GM10248 (cell line): ENCODE results near the gene MYG1.
"Not testable (repeated sequence)": the region's sequence is repeated elsewhere in the genome, so short reads cannot be mapped to it uniquely, and the experiment has no call there.

Source experiments
- CTCF ChIA-PET: fragments of 300-600 bp; sonication (Branson Sonifier 250); formaldehyde crosslinking; extraction: SDS; loops from one replicate; lab custom pipeline; 2021; ENCODE audit warnings: antibody characterized with exemption; lab: Yijun Ruan, JAX
- POLR2A ChIA-PET: fragments of 350-650 bp; sonication (Branson Sonifier 250); formaldehyde crosslinking; extraction: SDS; loops from one replicate; lab custom pipeline; 2020; ENCODE audit warnings: antibody characterized with exemption; lab: Yijun Ruan, JAX
- DNase-seq: peaks from one replicate; pipeline ENCODE4 v3.0.0; 2012; ENCODE audit errors: extremely low spot score
- CTCF ChIP-seq: IDR thresholded peaks from 2 replicates; pipeline ENCODE4 v1.5.1; 2012; ENCODE audit warnings: mild to moderate bottlenecking, low read depth; ENCODE audit errors: extremely low read depth, missing control alignments, control extremely low read depth

The MYG1 gene

GRCh38 chr12:53290661-53291060, 8.8 kb upstream of the MYG1 start:
- no peak for TF ChIP-seq CTCF
- ChIA-PET CTCF (interaction anchor here (1.3 to 25.5 kb wide), 7 partner anchors 9 to 225 kb away, joined by 3 to 383 read pairs (median 59); partner anchors contain the start of genes AAAS, ESPL1 and ITGB7), POLR2A (no interaction called here)
- DNase-seq: no peak

GRCh38 chr12:53292426-53292825, 7.1 kb upstream of the MYG1 start:
- POLR2A ChIA-PET: no interaction called here
- CTCF ChIA-PET: interaction anchor here (0.6 to 25.5 kb wide), 9 partner anchors 9 to 227 kb away, joined by 3 to 383 read pairs (median 10); partner anchors contain the start of genes AAAS, ESPL1 and ITGB7
- DNase-seq: no peak
- TF ChIP-seq CTCF: no peak

DNA sequence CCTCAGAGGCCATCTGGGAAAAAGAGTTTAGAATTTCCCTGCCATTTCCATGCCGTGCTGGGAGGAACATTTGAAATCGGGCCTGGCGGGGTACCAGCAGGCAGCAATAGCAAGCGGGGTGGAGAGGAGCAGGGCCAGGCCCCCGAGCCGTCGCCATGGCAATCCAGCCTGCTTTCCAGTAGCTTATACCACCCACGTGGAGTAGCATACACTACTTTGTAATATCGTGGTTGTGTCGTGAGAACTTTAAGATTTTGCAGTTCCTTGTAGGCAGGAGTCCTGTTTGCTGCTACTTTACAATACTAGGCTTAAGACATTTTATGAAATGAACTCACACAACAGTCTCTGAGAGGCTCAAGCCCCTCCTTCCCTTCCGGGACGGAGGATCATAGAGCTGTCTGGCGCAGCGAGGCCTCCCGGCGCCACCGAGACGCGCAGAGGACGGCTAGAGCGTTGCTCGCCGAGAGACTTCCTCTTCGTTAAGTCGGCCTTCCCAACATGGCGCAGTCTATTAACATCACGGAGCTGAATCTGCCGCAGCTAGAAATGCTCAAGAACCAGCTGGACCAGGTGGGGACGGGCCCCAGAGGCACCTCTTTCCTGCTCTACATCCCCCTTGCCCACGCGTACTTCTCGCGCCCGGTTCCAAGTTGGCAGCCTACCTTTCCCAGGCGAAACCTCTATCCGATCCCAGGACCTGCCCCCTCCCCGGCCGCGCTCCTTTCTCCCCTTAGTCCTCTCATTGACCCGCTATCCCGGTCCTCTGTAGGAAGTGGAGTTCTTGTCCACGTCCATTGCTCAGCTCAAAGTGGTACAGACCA, 4.2 kb upstream of the MYG1 start, which contains the start of gene PFDN5:
TSS of gene PFDN5 (plus strand) at position 473 of the 821 bp plus-strand sequence. CDS start at position 499, 26 bp downstream.
- POLR2A ChIA-PET: interaction anchor here (0.7 to 1.3 kb wide), 4 partner anchors 26 to 114 kb away, joined by 3 to 8 read pairs (median 4); partner anchors contain the start of gene AAAS
- CTCF ChIA-PET: interaction anchor here (0.9 to 25.5 kb wide), 10 partner anchors 10 to 135 kb away, joined by 3 to 383 read pairs (median 6); partner anchors contain the start of genes AAAS, ESPL1 and ITGB7
- no peak for TF ChIP-seq CTCF
- peak; percentile 92 for DNase-seq

GRCh38 chr12:53295891-53296219, 3.6 kb upstream of the MYG1 start:
- ChIA-PET POLR2A (interaction anchor here (0.9 to 1.3 kb wide), 3 partner anchors 25 to 114 kb away, joined by 4 to 8 read pairs (median 5); partner anchors contain the start of gene AAAS), CTCF (interaction anchor here (1.2 to 25.5 kb wide), 6 partner anchors 10 to 136 kb away, joined by 4 to 383 read pairs (median 30); partner anchors contain the start of genes AAAS, ESPL1 and ITGB7)
- no peak for TF ChIP-seq CTCF
- no peak for DNase-seq

DNA sequence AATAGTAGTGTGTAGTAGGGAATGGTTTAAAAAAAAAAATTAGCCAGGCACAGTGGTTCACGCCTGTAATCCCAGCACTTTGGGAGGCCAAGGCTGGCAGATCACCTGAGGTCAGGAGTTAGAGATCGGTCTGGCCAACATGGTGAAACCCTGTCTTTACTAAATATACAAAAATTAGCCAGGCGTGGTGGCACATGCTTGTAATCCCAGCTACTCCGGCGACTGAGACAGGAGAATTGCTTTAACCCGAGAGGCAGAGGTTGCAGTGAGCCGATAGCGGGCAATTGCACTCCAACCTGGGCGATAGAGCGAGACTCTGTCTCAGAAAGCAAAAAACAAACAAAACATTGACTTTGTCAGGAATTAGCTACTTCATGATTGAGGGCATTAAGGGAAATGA, 2.4 kb upstream of the MYG1 start:
- CTCF ChIA-PET: interaction anchor here (0.9 to 25.5 kb wide), 9 partner anchors 11 to 231 kb away, joined by 3 to 383 read pairs (median 7); partner anchors contain the start of genes AAAS, ESPL1 and ITGB7

DNA sequence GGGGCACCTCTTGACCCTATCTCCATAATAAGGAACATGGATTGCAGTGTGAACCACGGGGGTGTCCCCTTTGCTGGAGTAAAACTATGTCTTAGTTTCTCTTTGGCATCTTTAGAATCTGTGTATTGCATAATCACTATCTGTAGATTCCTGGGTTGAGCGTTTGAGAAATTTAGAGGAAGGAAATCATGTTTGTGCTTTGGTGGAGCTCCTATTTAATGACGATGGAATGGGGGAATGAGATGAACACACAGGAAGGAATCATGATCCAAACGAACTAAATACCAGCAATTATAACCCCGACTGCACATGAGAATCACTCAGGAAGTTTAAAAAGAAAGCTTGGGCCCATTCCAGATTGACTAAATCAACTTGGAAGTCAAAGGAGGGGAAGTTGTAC, 1.3 kb upstream of the MYG1 start:
- no peak for TF ChIP-seq CTCF
- CTCF ChIA-PET: interaction anchor here (1.5 to 25.5 kb wide), 8 partner anchors 10 to 232 kb away, joined by 4 to 383 read pairs (median 10); partner anchors contain the start of genes AAAS, ESPL1 and ITGB7
- no peak for DNase-seq
- POLR2A ChIA-PET: interaction anchor here (1.9 kb wide), 1 partner anchor 23 kb away, joined by 9 read pairs; the partner anchor contains the start of gene AAAS

More for the DNA sequence above, 2.4 kb upstream of the MYG1 start:
- POLR2A ChIA-PET, DNase-seq: not testable (repeated sequence)

DNA sequence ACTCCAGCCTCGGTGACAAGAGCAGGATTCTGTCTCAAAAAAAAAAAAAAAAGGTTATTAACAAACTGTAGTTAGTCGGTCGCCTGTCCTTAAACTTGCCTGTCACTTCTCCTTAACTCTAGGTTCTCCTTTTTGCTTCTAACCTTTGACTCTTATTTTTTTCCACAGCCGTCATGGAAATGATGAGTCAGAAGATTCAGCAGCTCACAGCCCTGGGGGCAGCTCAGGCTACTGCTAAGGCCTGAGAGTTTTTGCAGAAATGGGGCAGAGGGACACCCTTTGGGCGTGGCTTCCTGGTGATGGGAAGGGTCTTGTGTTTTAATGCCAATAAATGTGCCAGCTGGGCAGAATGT, 418 bp upstream of the MYG1 start:
- DNase-seq: no peak
- POLR2A ChIA-PET: interaction anchor here (0.7 to 1.9 kb wide), 6 partner anchors 22 to 241 kb away, joined by 3 to 9 read pairs (median 4); partner anchors contain the start of genes AAAS, CSAD, ESPL1 and ZNF740
- CTCF ChIA-PET: interaction anchor here (0.9 to 25.5 kb wide), 10 partner anchors 13 to 234 kb away, joined by 3 to 383 read pairs (median 6); partner anchors contain the start of genes AAAS, ESPL1 and ITGB7
- TF ChIP-seq CTCF: no peak
